Muscle of leg (tissue), 9 donors: Measurements from ENCODE around the gene CCDC97. TPM values are rescaled to one million over a fixed set of nuclear protein-coding genes. Genes with fewer than 3 reads are reported as not detected.

Experiments
- polyA plus RNA-seq, 8 donors: library from polyadenylated mRNA; unstranded; fragments of 120-200 nt; gene quantifications; one replicate each; pipeline versions ENCODE4 v1.2.1 to v1.2.3, GENCODE V29; 2013; ENCODE audit warnings: inconsistent platforms in 1 of 8, low replicate concordance in 1 of 8; ENCODE audit not compliant: insufficient read length in 8 of 8, insufficient read depth in 1 of 8
- total RNA-seq: library from RNA; stranded (reverse); fragments of 120-200 nt; gene quantifications from one replicate; pipeline ENCODE4 v1.2.4, GENCODE V29; 2013

The CCDC97 gene
- total and polyA plus RNA-seq, 9 donors: 14.4 to 38.5 (median 35.3) TPM

Other genes with a start within 250 kb of the CCDC97 start
- not detected for gene CYP2A13, start 221.7 kb upstream of the CCDC97 start, total RNA-seq
- gene CYP2A13, start 221.7 kb upstream of the CCDC97 start, polyA plus RNA-seq: not detected
- gene CYP2F1, start 195.7 kb upstream of the CCDC97 start, total RNA-seq: not detected
- gene CYP2F1, start 195.7 kb upstream of the CCDC97 start, polyA plus RNA-seq: under 1 TPM in 1 of 8 donors, not detected in 7; 0.10 TPM
- 0.09 TPM for gene CYP2S1, start 117.0 kb upstream of the CCDC97 start, total RNA-seq
- 1 to 10 TPM in 2 of 8 donors, under 1 TPM in 6; 0.39 to 3.5 (median 0.58) TPM for gene CYP2S1, start 117.0 kb upstream of the CCDC97 start, polyA plus RNA-seq
- gene AXL, start 90.9 kb upstream of the CCDC97 start, total RNA-seq: 39.8 TPM
- 10 to 100 TPM; 25.0 to 39.9 (median 28.7) TPM for gene AXL, start 90.9 kb upstream of the CCDC97 start, polyA plus RNA-seq
- gene HNRNPUL1, start 45.8 kb upstream of the CCDC97 start, total RNA-seq: 73.0 TPM
- 100 to 1,000 TPM; 144 to 182 (median 162) TPM for gene HNRNPUL1, start 45.8 kb upstream of the CCDC97 start, polyA plus RNA-seq
- 4.0 TPM for gene TGFB1, start 43.8 kb downstream of the CCDC97 start, total RNA-seq
- 10 to 100 TPM; 16.0 to 25.4 (median 21.0) TPM for gene TGFB1, start 43.8 kb downstream of the CCDC97 start, polyA plus RNA-seq
- gene B9D2, start 54.0 kb downstream of the CCDC97 start, total RNA-seq: 1.7 TPM
- 1 to 10 TPM; 1.8 to 4.6 (median 2.6) TPM for gene B9D2, start 54.0 kb downstream of the CCDC97 start, polyA plus RNA-seq
- gene TMEM91, start 66.4 kb downstream of the CCDC97 start, total RNA-seq: 4.2 TPM
- 1 to 10 TPM; 2.6 to 9.2 (median 5.5) TPM for gene TMEM91, start 66.4 kb downstream of the CCDC97 start, polyA plus RNA-seq
- 8.7 TPM for gene EXOSC5, start 87.2 kb downstream of the CCDC97 start, total RNA-seq
- 10 to 100 TPM; 15.4 to 24.6 (median 18.6) TPM for gene EXOSC5, start 87.2 kb downstream of the CCDC97 start, polyA plus RNA-seq
- gene BCKDHA, start 87.6 kb downstream of the CCDC97 start, total RNA-seq: 19.8 TPM
- 10 to 100 TPM; 27.3 to 41.2 (median 33.6) TPM for gene BCKDHA, start 87.6 kb downstream of the CCDC97 start, polyA plus RNA-seq
- gene B3GNT8, start 117.2 kb downstream of the CCDC97 start, total RNA-seq: 0.93 TPM
- gene B3GNT8, start 117.2 kb downstream of the CCDC97 start, polyA plus RNA-seq: 1 to 10 TPM in 7 of 8 donors, under 1 TPM in 1; 0.68 to 7.4 (median 1.7) TPM
- gene DMAC2, start 129.7 kb downstream of the CCDC97 start, total RNA-seq: 30.3 TPM
- gene DMAC2, start 129.7 kb downstream of the CCDC97 start, polyA plus RNA-seq: 10 to 100 TPM; 38.7 to 58.0 (median 45.1) TPM
- not detected for gene ERICH4, start 133.0 kb downstream of the CCDC97 start, total RNA-seq
- gene ERICH4, start 133.0 kb downstream of the CCDC97 start, polyA plus RNA-seq: 1 to 10 TPM in 1 of 8 donors, under 1 TPM in 3, not detected in 4; 0.12 to 3.7 (median 0.36) TPM